ENCODE results near the gene GPAT2.
"Not testable (repeated sequence)": the region's sequence is repeated elsewhere in the genome, so short reads cannot be mapped to it uniquely, and the experiment has no call there.

GPAT2 gene

GRCh38 chr2:95990884-95991283 lies 43.8 kb downstream of the GPAT2 start:
- peak overlapping the region; percentile 64 for H3K4me3 Mint-ChIP-seq
- H3K27ac Mint-ChIP-seq: peak overlapping the region; percentile 72
- peaks cover 12% of the 10 kb centered on the region for H3K4me1 Mint-ChIP-seq
- CTCF ChIA-PET: interaction anchor here (1.0 to 4.8 kb wide), 2 partner anchors 20 to 126 kb away, joined by 3 to 26 read pairs; partner anchors contain the start of gene ADRA2B
- H3K9me3 Mint-ChIP-seq: not testable (repeated sequence)
- peak; percentile 37 for DNase-seq
- H3K27me3 Mint-ChIP-seq: peaks cover 24% of the 10 kb centered on the region
- H3K36me3 Mint-ChIP-seq: peaks cover 10% of the 10 kb centered on the region

Data from activated naive CD4-positive, alpha-beta T cell treated with anti-CD3 and anti-CD28 coated beads, Interleukin-2, amount 10 ng/mL, durations not matched to agents 7 days and 5 days (primary cell).